K562 (cell line): Measurements from ENCODE around the gene ANO1. TPM values are rescaled to one million over a fixed set of nuclear protein-coding genes. Genes with fewer than 3 reads are reported as not detected.
A peak's percentile ranks its signal among the peaks of the same experiment; 100 is the strongest.

ENCODE experiments used
- BCL6 ChIP-seq: fragments of 250-450 bp; sonication (Bioruptor Pico); IDR thresholded peaks from 2 replicates; pipeline ENCODE4 v1.4.0; 2020
- GABPB2 ChIP-seq: fragments of 250-450 bp; sonication (Bioruptor Pico); conservative IDR thresholded peaks from 2 replicates; pipeline ENCODE4 v1.5.1; 2021; ENCODE audit warnings: mild to moderate bottlenecking
- RFX1 ChIP-seq: fragments of 450-650 bp; IDR thresholded peaks from 2 replicates; pipeline ENCODE4 v1.6.1; 2016; ENCODE audit warnings: mild to moderate bottlenecking, moderate library complexity
- SPI1 ChIP-seq: IDR thresholded peaks from 2 replicates; pipeline ENCODE4 v1.6.1; 2011; ENCODE audit warnings: low read depth, low read length, control low read depth, borderline replicate concordance
- ZNF24 ChIP-seq: fragments of 450-650 bp; IDR thresholded peaks from 2 replicates; pipeline ENCODE4 v1.6.1; 2016
- ZNF561 ChIP-seq: fragments of 450-650 bp; formaldehyde crosslinking; conservative IDR thresholded peaks from 2 replicates; pipeline ENCODE4 v1.4.0; 2020; ENCODE audit warnings: mild to moderate bottlenecking, moderate library complexity
- polyA plus RNA-seq, 8 experiments: library from polyadenylated mRNA; depleted of rRNA in 4 of 8; stranded (reverse) in 5 of 8; unstranded in 3 of 8; fragments of >200 nt; fragmentation: Nextera tagmentation in 2 of 8; fragmentation: Illumina TruSeq in 1 of 8; extraction: Ambion mirVana in 2 of 8; extraction: Trizol in 1 of 8; gene quantifications; 2 replicates each; pipeline versions ENCODE4 v1.2.1 to v1.2.3, GENCODE V29; 2011 to 2014; ENCODE audit warnings: inconsistent platforms in 1 of 8, missing spikeins in 1 of 8
- total RNA-seq, 7 experiments: library from RNA; depleted of rRNA in 6 of 7; stranded (reverse); fragments of >200 nt in 6 of 7; fragmentation: Illumina TruSeq in 2 of 7; extraction: Trizol in 2 of 7; gene quantifications; 2 replicates each; pipeline versions ENCODE4 v1.2.1 to v1.2.3, GENCODE V29; 2011 to 2021; ENCODE audit warnings: low replicate concordance in 1 of 7
- TF ChIP-seq, protein P1 (sequence below): fragments of 450-650 bp; formaldehyde crosslinking; IDR thresholded peaks from 2 replicates; pipeline ENCODE4 v1.4.0; 2020; ENCODE audit warnings: mild to moderate bottlenecking, moderate library complexity
- TF ChIP-seq, protein P2 (sequence below): fragments of 250-450 bp; sonication (Bioruptor Pico); IDR thresholded peaks from 2 replicates; pipeline ENCODE4 v1.8.0; 2022; ENCODE audit warnings: inconsistent platforms
- TF ChIP-seq, protein P3 (sequence below), 2 experiments: fragments of 450-650 bp; IDR thresholded peaks; 2 replicates each; pipeline ENCODE4 v1.6.1; 2018; ENCODE audit warnings: mild to moderate bottlenecking in 2 of 2, low read depth in 1 of 2; ENCODE audit not compliant: partially characterized antibody in 2 of 2
- TF ChIP-seq, protein P4 (sequence below): fragments of 250-450 bp; sonication (Bioruptor Pico); IDR thresholded peaks from 2 replicates; pipeline ENCODE4 v1.5.0; 2022; ENCODE audit warnings: mild to moderate bottlenecking
- TF ChIP-seq, protein P5 (sequence below): fragments of 450-650 bp; IDR thresholded peaks from 2 replicates; pipeline ENCODE4 v1.6.1; 2017; ENCODE audit warnings: antibody characterized with exemption, mild to moderate bottlenecking

The ANO1 gene
- total and polyA plus RNA-seq, 9 of the 15 experiments (the other 6 are each of a cell fraction or from before 2014, with no cell fraction given): not detected

DNA sequence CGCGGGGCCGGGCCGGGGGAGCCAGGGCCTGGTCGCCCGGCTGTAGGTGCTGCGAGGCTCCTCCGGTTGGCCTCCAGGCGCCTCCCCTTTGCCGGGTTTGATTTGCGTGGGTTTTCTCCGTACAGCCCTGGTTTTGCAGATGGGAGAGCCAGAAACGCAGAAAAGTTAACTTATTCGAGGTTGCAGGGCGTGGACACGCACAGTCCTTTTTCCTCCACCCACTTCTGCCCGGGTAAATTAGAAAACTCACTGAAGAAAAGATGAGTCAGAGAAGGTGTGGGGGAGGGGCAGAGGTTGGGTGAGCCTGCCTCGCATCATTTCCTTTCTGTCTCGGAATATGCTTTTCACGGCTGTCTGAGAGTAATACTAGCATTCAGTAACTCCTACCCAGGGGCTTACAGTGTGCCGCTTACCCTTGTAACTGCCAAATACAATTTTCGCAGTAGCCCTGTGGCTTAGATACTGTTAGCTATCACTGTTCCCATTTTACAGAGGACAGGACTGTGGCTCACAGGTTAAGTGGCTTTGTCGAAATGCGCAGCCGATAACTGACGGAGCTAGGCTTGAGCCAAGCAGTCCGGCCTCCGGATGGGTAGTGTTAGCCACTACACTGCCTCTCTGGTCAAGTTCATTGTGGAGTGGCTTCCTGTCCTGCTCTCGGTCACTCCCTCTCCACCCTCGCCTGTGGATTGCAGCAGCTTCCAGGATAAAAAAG is 125.8 kb downstream of the ANO1 start (continued):
- TF ChIP-seq, protein P1, sequence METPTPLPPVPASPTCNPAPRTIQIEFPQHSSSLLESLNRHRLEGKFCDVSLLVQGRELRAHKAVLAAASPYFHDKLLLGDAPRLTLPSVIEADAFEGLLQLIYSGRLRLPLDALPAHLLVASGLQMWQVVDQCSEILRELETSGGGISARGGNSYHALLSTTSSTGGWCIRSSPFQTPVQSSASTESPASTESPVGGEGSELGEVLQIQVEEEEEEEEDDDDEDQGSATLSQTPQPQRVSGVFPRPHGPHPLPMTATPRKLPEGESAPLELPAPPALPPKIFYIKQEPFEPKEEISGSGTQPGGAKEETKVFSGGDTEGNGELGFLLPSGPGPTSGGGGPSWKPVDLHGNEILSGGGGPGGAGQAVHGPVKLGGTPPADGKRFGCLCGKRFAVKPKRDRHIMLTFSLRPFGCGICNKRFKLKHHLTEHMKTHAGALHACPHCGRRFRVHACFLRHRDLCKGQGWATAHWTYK (CRISPR knock-in tag): no peak; the same call in 1 of the 2 replicates
- TF ChIP-seq SPI1 (0 out of 2 replicates have a peak, but pooled peaks have one; percentile 18), GABPB2 (CRISPR knock-in tag) (no peak), ZNF561 (CRISPR knock-in tag) (no peak), RFX1 (no peak), ZNF24 (peak; percentile 57; the same call in 1 of the 2 replicates), BCL6 (CRISPR knock-in tag) (no peak)
- TF ChIP-seq, protein P2, sequence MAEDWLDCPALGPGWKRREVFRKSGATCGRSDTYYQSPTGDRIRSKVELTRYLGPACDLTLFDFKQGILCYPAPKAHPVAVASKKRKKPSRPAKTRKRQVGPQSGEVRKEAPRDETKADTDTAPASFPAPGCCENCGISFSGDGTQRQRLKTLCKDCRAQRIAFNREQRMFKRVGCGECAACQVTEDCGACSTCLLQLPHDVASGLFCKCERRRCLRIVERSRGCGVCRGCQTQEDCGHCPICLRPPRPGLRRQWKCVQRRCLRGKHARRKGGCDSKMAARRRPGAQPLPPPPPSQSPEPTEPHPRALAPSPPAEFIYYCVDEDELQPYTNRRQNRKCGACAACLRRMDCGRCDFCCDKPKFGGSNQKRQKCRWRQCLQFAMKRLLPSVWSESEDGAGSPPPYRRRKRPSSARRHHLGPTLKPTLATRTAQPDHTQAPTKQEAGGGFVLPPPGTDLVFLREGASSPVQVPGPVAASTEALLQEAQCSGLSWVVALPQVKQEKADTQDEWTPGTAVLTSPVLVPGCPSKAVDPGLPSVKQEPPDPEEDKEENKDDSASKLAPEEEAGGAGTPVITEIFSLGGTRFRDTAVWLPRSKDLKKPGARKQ (CRISPR knock-in tag): no peak
- TF ChIP-seq, protein P3, sequence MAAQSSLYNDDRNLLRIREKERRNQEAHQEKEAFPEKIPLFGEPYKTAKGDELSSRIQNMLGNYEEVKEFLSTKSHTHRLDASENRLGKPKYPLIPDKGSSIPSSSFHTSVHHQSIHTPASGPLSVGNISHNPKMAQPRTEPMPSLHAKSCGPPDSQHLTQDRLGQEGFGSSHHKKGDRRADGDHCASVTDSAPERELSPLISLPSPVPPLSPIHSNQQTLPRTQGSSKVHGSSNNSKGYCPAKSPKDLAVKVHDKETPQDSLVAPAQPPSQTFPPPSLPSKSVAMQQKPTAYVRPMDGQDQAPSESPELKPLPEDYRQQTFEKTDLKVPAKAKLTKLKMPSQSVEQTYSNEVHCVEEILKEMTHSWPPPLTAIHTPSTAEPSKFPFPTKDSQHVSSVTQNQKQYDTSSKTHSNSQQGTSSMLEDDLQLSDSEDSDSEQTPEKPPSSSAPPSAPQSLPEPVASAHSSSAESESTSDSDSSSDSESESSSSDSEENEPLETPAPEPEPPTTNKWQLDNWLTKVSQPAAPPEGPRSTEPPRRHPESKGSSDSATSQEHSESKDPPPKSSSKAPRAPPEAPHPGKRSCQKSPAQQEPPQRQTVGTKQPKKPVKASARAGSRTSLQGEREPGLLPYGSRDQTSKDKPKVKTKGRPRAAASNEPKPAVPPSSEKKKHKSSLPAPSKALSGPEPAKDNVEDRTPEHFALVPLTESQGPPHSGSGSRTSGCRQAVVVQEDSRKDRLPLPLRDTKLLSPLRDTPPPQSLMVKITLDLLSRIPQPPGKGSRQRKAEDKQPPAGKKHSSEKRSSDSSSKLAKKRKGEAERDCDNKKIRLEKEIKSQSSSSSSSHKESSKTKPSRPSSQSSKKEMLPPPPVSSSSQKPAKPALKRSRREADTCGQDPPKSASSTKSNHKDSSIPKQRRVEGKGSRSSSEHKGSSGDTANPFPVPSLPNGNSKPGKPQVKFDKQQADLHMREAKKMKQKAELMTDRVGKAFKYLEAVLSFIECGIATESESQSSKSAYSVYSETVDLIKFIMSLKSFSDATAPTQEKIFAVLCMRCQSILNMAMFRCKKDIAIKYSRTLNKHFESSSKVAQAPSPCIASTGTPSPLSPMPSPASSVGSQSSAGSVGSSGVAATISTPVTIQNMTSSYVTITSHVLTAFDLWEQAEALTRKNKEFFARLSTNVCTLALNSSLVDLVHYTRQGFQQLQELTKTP (IDR thresholded peaks at IDR 0.05; ENCODE audit: low read depth in 1 of 2, partially characterized antibody in 2 of 2): no peak
- TF ChIP-seq, protein P4, sequence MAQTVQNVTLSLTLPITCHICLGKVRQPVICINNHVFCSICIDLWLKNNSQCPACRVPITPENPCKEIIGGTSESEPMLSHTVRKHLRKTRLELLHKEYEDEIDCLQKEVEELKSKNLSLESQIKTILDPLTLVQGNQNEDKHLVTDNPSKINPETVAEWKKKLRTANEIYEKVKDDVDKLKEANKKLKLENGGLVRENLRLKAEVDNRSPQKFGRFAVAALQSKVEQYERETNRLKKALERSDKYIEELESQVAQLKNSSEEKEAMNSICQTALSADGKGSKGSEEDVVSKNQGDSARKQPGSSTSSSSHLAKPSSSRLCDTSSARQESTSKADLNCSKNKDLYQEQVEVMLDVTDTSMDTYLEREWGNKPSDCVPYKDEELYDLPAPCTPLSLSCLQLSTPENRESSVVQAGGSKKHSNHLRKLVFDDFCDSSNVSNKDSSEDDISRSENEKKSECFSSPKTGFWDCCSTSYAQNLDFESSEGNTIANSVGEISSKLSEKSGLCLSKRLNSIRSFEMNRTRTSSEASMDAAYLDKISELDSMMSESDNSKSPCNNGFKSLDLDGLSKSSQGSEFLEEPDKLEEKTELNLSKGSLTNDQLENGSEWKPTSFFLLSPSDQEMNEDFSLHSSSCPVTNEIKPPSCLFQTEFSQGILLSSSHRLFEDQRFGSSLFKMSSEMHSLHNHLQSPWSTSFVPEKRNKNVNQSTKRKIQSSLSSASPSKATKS (CRISPR knock-in tag): no peak
- TF ChIP-seq, protein P5, sequence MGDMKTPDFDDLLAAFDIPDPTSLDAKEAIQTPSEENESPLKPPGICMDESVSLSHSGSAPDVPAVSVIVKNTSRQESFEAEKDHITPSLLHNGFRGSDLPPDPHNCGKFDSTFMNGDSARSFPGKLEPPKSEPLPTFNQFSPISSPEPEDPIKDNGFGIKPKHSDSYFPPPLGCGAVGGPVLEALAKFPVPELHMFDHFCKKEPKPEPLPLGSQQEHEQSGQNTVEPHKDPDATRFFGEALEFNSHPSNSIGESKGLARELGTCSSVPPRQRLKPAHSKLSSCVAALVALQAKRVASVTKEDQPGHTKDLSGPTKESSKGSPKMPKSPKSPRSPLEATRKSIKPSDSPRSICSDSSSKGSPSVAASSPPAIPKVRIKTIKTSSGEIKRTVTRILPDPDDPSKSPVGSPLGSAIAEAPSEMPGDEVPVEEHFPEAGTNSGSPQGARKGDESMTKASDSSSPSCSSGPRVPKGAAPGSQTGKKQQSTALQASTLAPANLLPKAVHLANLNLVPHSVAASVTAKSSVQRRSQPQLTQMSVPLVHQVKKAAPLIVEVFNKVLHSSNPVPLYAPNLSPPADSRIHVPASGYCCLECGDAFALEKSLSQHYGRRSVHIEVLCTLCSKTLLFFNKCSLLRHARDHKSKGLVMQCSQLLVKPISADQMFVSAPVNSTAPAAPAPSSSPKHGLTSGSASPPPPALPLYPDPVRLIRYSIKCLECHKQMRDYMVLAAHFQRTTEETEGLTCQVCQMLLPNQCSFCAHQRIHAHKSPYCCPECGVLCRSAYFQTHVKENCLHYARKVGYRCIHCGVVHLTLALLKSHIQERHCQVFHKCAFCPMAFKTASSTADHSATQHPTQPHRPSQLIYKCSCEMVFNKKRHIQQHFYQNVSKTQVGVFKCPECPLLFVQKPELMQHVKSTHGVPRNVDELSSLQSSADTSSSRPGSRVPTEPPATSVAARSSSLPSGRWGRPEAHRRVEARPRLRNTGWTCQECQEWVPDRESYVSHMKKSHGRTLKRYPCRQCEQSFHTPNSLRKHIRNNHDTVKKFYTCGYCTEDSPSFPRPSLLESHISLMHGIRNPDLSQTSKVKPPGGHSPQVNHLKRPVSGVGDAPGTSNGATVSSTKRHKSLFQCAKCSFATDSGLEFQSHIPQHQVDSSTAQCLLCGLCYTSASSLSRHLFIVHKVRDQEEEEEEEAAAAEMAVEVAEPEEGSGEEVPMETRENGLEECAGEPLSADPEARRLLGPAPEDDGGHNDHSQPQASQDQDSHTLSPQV: 0 out of 2 replicates have a peak, but pooled peaks have one; percentile 59
